GM18858 (cell line): ENCODE results near the gene ING3.
"Not testable (repeated sequence)": the region's sequence is repeated elsewhere in the genome, so short reads cannot be mapped to it uniquely, and the experiment has no call there.

ENCODE experiments used
- ATAC-seq: cut with Tn5 transposase; IDR thresholded peaks from one replicate; pipeline ENCODE4 v1.9.1; 2021; ENCODE audit not compliant: unreplicated experiment

ING3 gene

GRCh38 chr7:121001234-121001906, 50.8 kb downstream of the ING3 start:
- no peak for ATAC-seq

GRCh38 chr7:121002048-121002756, 51.6 kb downstream of the ING3 start:
- no peak for ATAC-seq

- no peak for ATAC-seq
Observed at GRCh38 chr7:121002757-121003200, 52.2 kb downstream of the ING3 start.

GRCh38 chr7:121003986-121004685, 53.6 kb downstream of the ING3 start:
- no peak for ATAC-seq

- ATAC-seq, result not testable (repeated sequence)
Observed at GRCh38 chr7:121005058-121005457, 54.5 kb downstream of the ING3 start.

GRCh38 chr7:121005996-121006584, 55.5 kb downstream of the ING3 start:
- ATAC-seq, result no peak

GRCh38 chr7:121006711-121007315, 56.2 kb downstream of the ING3 start:
- ATAC-seq, result no peak

GRCh38 chr7:121008816-121009215, 58.2 kb downstream of the ING3 start:
- no peak for ATAC-seq

- ATAC-seq, result no peak
Observed at GRCh38 chr7:121011401-121011800, 60.8 kb downstream of the ING3 start.

- no peak for ATAC-seq
Observed at GRCh38 chr7:121012170-121012874, 61.7 kb downstream of the ING3 start.

GRCh38 chr7:121012919-121013318, 62.3 kb downstream of the ING3 start:
- no peak for ATAC-seq

- ATAC-seq, result no peak
Observed at GRCh38 chr7:121015560-121015959, 65.0 kb downstream of the ING3 start.

GRCh38 chr7:121016966-121017365, 66.4 kb downstream of the ING3 start:
- no peak for ATAC-seq

GRCh38 chr7:121017586-121017985, 67.0 kb downstream of the ING3 start:
- ATAC-seq, result no peak

- ATAC-seq, result no peak
Observed at GRCh38 chr7:121019018-121019417, 68.4 kb downstream of the ING3 start.

GRCh38 chr7:121020249-121020988, 69.8 kb downstream of the ING3 start:
- ATAC-seq, result no peak

GRCh38 chr7:121020989-121021969, 70.7 kb downstream of the ING3 start:
- ATAC-seq, result no peak

- ATAC-seq, result no peak
Observed at GRCh38 chr7:121023194-121023593, 72.6 kb downstream of the ING3 start.
